HG03571 (cell line): ENCODE data around the gene NEU1.
"Not testable (repeated sequence)": the region's sequence is repeated elsewhere in the genome, so short reads cannot be mapped to it uniquely, and the experiment has no call there.

Experiments used
- ATAC-seq: cut with Tn5 transposase; IDR thresholded peaks from one replicate; pipeline ENCODE4 v1.9.1; 2021; ENCODE audit not compliant: unreplicated experiment

NEU1 gene

DNA sequence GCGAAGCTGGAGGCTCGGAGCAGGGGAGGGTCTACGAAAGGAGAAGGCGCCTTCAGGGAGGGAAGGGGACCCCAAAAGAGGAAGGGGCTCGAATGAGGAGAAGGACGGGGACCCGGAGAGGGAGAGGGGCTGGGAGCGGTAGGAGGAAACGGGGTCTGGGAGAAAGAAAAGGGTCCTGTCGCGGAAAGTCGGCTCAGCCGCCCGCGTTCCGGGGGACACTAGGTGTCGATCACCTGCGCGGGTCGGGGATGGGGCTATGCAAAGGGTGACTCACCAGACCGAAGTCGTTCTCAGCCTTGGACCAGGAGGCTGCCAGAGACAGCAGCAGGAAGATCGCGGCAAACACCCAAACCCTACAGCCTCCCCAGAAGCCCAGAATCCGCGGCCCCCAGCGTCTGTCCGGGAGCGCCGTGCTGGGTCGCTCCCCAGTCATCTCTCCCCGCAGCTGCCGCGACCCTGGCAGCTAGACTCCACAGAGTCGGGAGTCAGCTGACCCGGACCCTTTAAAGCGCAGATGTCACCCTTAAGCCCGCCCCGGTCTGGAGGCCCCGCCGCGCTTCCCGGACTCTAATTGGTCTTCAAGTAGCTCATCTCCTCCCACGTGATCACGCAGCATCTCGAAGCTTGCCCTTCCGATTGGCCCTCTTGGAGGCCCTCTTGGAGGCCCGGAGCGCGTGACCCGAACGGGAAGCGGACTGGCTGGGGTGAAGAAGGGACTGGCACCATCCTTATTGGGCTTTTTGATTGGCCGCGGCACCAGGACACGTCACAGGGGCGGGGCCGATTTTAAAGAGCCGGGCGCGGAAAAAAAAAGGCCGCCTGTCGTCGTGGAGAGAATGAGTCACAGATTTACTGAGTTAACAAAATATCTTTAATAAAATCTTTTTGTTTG lies at the start of gene NEU1:
Gene NEU1 (minus strand): TSS at position 478 of the 892 bp plus-strand sequence. CDS start 45 bp downstream, at position 433.
- ATAC-seq: peak; percentile 82

DNA sequence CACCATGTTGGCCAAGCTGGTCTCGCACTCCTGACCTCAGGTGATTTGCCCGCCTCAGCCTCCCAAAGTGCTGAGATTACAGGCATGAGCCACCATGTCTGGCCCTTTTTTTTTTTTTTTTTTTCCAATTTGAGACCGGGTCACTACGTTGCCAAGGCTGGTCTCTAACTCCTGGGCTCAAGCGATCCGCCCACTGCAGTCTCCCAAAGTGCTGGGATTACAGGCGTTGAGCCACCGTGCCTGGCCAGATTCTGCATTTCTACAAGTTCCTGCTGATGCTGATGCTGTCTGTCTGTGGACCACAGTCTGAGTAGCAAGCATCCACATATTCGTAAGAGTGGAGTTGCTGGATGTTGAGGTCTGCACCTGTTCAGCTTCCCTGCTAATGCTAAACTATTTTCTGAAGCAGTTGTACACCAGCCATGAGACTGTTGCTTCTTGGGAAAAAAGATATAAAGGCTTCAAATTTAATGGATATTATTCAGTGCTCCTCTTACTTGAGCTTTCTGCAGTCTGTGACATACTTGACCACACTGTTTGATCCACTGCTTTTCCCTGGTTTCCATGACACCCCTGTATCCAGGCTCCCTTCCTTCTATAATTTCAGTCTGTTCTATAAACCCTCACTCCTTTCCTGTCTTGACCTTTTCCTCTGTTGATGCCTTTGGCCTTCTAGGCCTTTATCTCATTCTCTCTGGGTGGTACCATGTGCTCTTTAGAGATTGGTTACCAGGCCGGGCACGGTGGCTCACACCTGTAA lies 49.4 kb upstream of the NEU1 start:
- no peak for ATAC-seq

DNA sequence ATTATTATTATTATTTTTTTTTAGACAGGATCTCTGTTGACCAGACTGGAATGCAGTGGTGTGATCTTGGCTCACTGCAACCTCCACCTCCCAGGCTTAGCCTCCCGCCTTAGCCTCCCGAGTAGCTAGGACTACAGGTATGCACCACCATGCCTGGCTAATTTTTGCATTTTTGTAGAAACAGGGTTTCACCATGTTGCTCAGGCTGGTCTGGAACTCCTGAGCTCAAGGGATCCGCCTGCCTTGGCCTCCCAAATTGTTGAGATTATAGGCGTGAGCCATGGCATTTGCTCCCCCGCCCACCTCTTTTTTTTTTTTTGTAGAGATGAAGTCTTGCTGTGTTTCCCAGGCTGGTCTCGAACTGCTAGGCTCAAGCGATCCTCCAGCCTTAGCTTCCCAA lies 46.7 kb upstream of the NEU1 start:
- not testable (repeated sequence) for ATAC-seq

DNA sequence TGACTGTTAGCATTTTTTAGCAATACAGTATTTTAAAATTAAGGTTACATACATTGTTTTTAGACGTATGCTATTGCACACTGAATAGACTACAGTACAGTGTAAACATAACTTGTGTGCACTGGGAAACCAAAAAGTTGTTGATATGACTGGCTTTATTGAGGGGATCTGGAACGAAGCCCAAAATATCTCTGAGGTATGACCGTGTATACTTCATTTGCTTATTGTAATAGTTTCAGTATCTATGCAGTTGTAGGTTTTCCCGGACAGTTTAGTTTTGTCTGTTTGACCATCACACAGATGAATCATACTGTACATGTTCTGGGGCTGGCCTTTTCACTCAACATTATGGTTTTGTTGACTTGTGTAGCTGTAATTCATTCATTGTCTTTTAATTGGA lies 46.2 kb upstream of the NEU1 start:
- peak; percentile 70 for ATAC-seq

DNA sequence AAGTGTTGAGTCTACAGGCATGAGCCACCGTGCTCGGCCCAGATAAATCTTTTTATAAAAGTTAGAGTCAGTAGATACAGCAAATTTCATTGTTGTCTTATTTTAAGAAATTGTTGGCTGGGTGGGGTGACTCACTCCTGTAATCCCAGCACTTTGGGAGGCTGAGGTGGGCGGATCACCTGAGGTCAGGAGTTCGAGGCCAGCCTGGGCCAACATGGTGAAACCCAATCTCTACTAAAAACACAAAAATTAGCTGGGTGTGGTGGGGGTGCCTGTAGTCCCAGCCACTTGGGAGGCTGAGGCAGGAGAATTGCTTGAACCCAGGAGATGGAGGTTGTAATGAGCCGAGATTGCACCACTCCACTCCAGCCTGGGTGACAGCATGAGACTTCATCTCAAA lies 45.6 kb upstream of the NEU1 start:
- not testable (repeated sequence) for ATAC-seq

DNA sequence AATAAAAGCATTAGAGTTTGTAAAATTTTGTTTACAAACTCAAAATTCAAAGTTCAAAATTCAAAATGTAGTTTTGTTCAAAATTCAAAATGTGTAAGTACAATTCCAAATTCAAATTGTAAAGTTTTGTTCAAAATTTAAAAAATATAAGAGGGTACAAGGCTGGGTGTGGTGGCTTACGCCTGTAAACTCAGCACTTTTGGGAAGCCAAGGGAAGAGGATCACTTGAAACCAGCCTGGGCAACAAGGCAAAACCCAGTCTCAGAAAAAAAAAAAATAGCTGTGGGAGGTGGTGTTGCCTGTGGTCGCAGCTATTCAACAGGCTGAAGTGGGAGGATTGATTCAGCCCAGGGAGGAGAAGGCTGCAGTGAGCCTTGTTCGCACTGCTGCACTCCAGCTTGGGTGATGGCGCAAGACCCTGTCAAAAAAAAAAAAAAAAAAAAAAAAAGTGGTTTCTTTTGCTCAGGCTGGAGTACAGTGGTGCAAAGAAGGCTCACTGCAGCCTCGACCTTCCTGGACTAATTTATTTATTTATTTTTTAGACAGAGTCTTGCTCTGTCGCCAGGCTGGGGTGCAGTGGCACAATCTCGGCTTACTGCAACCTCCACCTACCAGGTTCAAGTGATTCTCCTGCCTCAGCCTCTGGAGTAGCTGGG lies 44.7 kb upstream of the NEU1 start:
- ATAC-seq: no peak

DNA sequence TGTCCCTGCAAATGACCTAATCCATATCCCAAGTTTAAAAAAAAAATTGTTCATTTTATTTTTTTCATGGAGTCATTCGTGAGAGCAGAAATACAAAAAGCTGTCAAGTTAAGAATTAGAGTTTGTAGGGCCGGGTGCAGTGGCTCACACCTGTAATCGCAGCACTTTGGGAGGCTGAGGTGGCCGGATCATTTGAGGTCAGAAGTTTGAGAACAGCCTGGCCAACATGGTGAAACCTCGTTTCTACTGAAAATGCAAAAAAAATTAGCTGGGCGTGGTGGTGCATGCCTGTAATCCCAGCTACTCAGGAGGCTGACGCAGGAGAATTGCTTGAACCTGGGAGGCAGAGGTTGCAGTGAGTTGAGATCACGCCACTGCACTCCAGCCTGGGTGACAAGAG lies 44.1 kb upstream of the NEU1 start:
- not testable (repeated sequence) for ATAC-seq

DNA sequence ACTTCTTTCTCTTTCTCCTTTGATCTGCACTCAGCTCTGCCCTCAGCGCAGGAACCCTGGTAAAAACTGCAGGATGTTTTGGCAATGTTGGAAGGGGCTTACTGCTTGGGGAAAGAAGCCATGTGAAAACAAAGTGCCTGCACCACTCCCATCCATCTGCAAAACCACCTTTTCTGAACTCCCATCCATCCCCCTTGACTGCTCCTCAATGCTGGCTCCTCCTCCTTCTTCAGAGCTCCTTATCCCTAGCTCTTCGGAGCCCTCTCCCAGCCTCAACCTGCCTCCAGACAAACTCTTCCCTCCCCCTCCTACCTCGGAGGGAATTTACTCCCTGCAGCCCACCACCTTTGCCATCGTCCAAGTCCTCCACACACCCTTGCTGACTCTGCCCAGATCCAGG lies 43.5 kb upstream of the NEU1 start:
- ATAC-seq: no peak

DNA sequence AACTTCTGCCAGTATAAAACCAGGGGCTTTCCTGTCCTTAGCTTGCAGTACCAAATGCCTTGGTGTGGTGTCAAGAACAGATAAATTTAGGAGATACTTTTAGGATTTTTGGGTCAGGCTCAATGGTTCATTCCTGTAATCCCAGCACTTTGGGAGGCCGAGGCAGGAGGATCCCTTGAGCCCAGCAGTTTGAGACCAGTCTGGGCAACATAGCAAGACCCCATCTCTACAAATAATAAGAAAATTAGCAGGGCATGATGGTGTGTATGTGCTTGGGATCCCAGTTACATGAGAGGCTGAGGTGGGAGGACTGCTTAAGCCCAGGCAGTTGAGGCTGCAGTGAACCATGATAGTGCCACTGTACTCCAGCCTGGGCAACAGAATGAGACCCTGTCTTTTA lies 42.4 kb upstream of the NEU1 start:
- ATAC-seq: no peak

DNA sequence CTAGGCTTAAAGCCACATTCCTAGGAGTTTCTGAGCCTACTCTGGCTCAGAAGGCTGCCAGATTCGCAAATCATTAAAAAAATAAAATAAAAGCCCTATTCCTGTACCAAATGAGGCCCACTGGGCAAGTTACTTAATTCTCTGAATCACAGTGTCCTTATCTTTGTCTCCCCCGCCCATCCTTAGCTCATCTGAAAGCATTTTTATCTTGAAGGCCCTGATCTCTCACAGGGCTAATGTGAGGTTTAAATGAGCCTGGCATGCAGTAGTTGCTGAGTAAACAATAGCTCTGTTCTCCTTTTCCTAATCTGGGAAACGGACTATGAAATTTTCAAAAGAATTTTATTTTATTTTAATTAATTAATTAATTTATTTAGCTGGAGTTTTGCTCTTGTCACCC lies 41.3 kb upstream of the NEU1 start:
- ATAC-seq: no peak

DNA sequence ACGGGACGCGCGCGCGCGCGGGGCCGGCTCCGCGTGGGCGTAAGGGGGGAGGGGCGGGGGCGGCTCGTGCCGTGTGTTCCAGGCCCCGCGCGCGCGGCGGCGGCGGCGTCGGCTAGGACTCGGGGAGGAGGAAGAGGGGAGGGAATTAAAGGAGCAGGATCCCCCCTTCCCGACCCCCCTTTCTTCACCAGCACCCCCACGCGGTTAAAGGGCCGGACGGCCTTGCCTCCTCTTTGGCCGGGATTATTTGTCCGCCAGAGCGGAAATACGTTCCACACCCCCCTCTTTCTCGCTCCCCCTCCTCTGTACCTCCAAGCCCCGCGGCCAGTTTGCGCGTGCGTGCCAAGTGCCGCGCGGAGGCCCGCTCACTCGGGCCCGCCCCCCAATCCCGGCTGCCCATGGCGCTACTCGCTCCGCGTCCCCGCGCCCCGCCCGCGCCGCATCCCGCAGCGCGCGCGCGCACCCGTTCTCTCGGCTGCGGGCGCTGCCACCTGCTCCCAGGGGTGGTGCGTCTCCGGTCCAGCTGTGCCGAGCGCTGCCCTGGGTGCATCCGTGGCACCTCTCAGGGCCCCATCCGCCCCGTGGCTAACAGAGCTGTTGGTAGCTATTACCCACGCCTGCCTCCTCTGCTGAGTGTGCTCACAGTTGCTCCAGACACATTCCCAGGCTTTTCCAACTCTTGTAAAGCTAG lies 39.5 kb upstream of the NEU1 start, which contains the start of gene ZBTB12:
Gene ZBTB12 (minus strand): TSS at position 134 of the 691 bp plus-strand sequence. CDS start 781 bp downstream, outside the sequence.
- peak; percentile 39 for ATAC-seq

DNA sequence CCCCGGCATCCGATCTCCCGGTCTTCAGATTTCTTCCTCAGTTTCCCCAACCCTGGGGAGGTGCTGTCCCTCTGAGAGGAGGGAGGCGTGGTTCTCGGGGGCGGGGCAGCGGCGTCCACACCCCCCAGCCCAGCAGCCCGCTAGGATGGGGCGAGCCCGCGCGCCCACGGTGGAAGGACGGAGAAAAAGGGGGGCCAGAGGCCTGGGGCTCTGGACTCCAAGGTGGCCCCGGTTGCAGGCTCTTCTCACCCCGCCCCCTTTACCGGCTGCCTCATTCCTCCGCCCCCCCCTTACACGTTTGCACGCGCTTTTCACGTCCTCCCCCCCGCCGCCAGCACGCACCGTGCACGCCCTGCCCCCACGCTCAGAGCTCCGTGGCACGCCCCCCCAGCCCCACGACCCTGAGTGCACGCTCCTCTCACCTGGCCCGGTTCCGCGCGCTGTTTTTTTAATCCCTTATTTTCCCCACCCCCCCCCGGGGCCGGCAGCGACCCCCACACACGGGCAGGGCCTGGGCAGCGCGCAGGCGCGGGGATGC lies 38.9 kb upstream of the NEU1 start:
- ATAC-seq: no peak

DNA sequence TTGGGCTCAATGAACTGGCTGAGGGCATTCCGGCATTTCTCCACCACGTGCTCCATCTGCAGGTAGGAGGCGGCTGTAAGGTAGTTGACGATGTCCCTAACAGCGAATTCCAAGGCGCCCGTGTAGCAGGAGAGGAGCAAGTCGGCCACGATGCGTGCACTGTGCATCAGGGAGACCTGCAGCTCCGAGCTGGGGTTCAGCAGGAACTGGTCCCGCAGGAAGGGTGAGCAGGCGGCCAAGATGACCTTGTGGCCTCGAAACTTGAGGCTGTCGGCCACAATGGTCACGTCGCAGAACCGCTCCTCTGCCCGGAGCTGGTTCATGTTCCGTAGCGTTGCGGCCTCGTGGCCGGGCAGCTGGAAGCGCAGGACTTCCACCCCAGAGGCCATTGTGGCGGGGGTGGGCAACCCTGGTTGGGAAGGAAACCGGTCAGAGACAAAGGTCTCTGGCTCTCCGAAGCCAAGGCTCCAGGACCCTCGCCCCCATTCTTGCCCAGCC lies 38.3 kb upstream of the NEU1 start:
- ATAC-seq: no peak

DNA sequence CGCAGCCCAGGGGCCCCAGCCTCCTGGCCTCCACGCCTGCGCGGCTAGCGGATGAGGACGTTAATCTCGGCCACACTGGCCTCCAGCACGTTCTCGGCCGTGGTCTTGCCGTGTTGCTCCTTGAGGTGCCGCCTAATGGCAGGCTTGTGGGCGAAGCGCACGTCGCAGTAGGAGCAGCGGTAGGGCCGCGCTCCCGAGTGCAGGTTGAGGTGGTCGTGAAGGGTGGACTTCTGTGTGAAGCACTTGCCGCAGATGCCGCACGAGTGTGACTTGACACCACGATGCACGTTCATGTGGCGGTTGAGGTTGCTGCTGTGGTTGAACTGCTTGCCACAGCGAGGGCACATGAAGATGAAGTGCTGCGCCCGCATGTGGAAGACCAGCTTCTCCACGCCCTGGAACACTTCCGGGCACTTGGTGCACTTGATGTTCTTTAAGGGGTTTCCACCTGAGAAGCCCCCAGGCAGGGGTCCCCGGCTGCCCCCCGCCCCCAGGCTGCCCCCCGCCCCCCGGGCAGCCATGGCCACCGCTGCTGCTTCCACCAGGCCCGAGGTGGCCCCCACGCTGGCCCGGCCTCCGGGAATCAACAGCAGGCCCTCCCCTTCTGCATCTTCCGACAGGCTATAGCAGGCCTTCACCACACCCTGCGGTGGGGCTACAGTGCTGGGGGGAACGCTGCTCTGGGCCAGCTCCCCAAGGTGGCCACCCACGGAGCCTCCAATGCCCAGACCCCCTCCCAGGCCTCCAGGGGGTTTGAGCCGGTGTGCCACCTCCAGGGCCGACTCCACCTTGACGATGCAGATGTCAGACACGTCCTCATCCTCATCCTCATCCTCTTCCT lies 37.5 kb upstream of the NEU1 start:
- ATAC-seq: no peak

DNA sequence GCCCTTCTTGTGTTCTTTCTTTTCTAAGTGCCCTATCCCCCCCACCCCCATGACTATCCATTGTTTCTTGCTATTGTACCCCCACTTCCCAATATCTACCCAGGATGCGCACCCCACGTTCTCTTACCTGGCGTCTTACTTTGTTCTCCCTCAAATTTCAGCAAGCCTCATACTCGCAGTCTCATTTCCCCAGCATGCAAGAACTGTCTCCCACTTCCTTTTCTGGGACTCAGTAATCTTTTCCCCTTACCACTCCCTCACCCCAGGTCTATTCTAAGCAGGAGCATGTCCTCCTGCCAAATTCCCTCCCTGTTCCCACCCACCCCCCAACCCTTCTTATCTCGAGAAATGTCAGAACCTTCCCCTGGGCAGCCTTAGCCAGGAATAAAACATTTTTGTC lies 36.6 kb upstream of the NEU1 start:
- ATAC-seq: no peak

DNA sequence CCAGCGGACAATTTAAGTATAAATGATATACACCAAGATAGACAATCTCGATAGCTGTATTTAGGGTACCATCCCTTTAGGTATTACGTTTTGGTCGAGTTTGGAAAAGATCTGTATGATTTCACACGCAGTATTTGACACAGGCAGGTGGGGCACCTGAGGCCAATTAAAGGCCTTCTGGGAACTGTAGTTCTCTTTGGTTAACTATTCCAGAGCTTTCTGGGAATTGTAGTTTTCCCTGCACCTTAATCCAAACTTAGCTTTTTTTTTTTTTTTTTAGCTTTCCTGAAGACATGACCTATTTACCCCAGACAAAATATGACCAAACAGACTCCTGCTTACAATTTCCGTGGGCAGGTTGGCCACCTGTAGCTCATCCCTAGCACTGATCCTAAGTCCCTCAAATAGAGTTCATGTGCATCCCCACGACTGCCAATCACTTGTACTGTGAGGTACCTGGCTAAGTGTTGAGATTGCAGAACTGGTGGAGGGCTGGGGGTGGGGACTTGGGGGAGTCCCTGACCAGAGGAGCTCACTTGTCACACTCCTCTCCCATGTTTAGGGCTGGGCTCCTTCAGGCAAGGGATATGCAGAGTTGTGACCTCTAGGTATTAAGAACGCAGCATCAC lies 35.9 kb upstream of the NEU1 start:
- ATAC-seq: no peak

DNA sequence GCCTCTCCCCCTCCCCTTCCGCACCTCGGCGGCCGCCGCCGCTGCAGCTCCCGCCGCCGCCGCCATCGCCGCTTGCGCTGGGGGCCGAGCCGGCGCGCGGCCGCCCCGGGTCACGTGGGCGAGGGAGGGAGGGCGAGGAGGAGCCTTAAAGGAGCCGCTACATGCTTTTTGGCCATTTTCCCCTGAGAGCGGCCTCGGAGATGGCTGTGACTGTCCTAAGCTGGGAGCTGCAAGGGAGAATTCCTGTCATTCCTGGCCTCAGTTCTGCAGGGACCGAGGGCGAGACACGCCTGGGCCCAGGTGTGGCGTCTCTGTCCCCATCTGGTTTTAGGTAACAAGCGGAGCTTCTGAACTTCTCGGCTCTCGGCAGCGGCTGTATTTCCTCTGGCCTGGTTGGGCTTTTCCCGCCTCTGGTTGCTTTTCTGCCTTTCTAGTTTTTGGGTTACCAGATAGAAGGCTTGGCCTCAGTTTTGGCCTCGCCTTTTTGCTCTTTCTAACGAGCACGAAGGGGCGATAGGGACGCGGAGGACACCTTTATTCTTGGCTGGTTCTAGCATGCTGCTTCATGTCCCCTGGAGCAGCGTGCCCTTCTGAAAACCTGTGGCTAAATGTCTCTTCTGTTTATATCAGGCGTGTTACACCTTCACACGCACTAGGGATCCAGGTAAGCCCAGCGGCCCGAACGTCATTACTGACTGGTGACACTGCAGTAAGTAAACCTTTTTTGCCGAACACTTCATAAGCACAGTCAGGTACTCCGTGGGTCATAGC lies 35.2 kb upstream of the NEU1 start, which contains the start of gene EHMT2:
Gene EHMT2 (minus strand): TSS at position 87 of the 771 bp plus-strand sequence. CDS start 21 bp downstream, at position 66.
- peak; percentile 44 for ATAC-seq
